SK-N-SH (cell line): ENCODE measurements around the gene COL1A2. TPM values are rescaled to one million over a fixed set of nuclear protein-coding genes. Genes with fewer than 3 reads are reported as not detected.

ENCODE experiments used
- CTCF ChIA-PET: fragments of 300-600, 350-600 bp; formaldehyde crosslinking; extraction: SDS; loops from one replicate; lab custom pipeline; 2021; lab: Yijun Ruan, JAX
- POLR2A ChIA-PET: fragments of 350-600 bp; sonication (Branson Sonifier 250); formaldehyde crosslinking; extraction: SDS; loops from one replicate; lab custom pipeline; 2020; ENCODE audit warnings: antibody characterized with exemption, inconsistent platforms; lab: Yijun Ruan, JAX
- DNase-seq: peaks from one replicate; pipeline ENCODE4 v3.0.0; 2012
- H2AFZ ChIP-seq: fragments of 200-600 bp; sonication (generic); 2 replicates; pipeline ENCODE4 v1.8.1; 2016; ENCODE audit warnings: antibody characterized with exemption, mild to moderate bottlenecking, low read depth
- H3F3A ChIP-seq: fragments of 200-600 bp; sonication (generic); replicated peaks from 2 replicates; pipeline ENCODE3; 2016; ENCODE audit warnings: antibody characterized with exemption, mild to moderate bottlenecking; ENCODE audit not compliant: insufficient read depth
- H3K27ac ChIP-seq, 2 experiments: fragments of 200-500 bp in 1 of 2; fragments of 200-600 bp in 1 of 2; sonication (Bioruptor generic) in 1 of 2; sonication (generic), shearing (Covaris generic) in 1 of 2; 2 replicates each; pipeline versions ENCODE4 v1.5.1 to v1.6.1; 2014 to 2016; ENCODE audit warnings: low read depth in 2 of 2, inconsistent platforms in 1 of 2, low read length in 1 of 2, mild to moderate bottlenecking in 1 of 2, mixed read lengths in 1 of 2
- H3K27me3 ChIP-seq: fragments of 200-600 bp; sonication (generic), shearing (Covaris generic); 2 replicates; pipeline ENCODE4 v1.6.1; 2016; ENCODE audit warnings: mixed run types; ENCODE audit not compliant: insufficient read depth
- H3K36me3 ChIP-seq, 2 experiments: fragments of 200-500 bp in 1 of 2; fragments of 200-600 bp in 1 of 2; sonication (Bioruptor generic) in 1 of 2; sonication (generic) in 1 of 2; replicated peaks in 1 of 2; 2 replicates each; pipeline versions ENCODE3 to v1.5.1; 2014 to 2016; ENCODE audit warnings: low read length in 1 of 2, mild to moderate bottlenecking in 1 of 2; ENCODE audit not compliant: insufficient read depth in 2 of 2, control insufficient read depth in 1 of 2
- H3K4me1 ChIP-seq, 2 experiments: fragments of 200-500 bp in 1 of 2; fragments of 200-600 bp in 1 of 2; sonication (Bioruptor generic) in 1 of 2; sonication (generic), shearing (Covaris generic) in 1 of 2; 2 replicates each; pipeline versions ENCODE4 v1.5.1 to v1.6.1; 2014 to 2016; ENCODE audit warnings: low read depth in 1 of 2, low read length in 1 of 2, mixed run types in 1 of 2; ENCODE audit not compliant: insufficient read depth in 2 of 2, control insufficient read depth in 1 of 2
- H3K4me2 ChIP-seq: fragments of 200-600 bp; sonication (generic), shearing (Covaris generic); 2 replicates; pipeline ENCODE4 v1.6.1; 2017; ENCODE audit warnings: mixed run types
- H3K4me3 ChIP-seq, 2 experiments: fragments of 200-500 bp in 1 of 2; fragments of 200-600 bp in 1 of 2; sonication (Bioruptor generic) in 1 of 2; sonication (generic), shearing (Covaris generic) in 1 of 2; 2 replicates each; pipeline versions ENCODE4 v1.5.1 to v1.8.1; 2014 to 2016; ENCODE audit warnings: low read depth in 2 of 2, inconsistent platforms in 1 of 2, low read length in 1 of 2, mild to moderate bottlenecking in 1 of 2, mixed read lengths in 1 of 2, moderate library complexity in 1 of 2
- H3K79me2 ChIP-seq: fragments of 200-600 bp; sonication (generic); 2 replicates; pipeline ENCODE4 v1.8.1; 2017; ENCODE audit warnings: mild to moderate bottlenecking; ENCODE audit not compliant: insufficient read depth
- H3K9ac ChIP-seq: fragments of 200-600 bp; sonication (generic); 2 replicates; pipeline ENCODE4 v1.6.1; 2017; ENCODE audit warnings: mixed run types
- H3K9me2 ChIP-seq: fragments of 200-600 bp; sonication (generic); 2 replicates; pipeline ENCODE4 v1.6.1; 2017; ENCODE audit warnings: mixed run types
- H3K9me3 ChIP-seq: fragments of 200-600 bp; sonication (generic); 2 replicates; pipeline ENCODE4 v1.6.1; 2017; ENCODE audit warnings: mixed run types, mild to moderate bottlenecking, moderate library complexity
- H4K20me1 ChIP-seq: fragments of 200-600 bp; sonication (generic); 2 replicates; pipeline ENCODE4 v1.6.1; 2017; ENCODE audit warnings: mild to moderate bottlenecking, mixed run types; ENCODE audit not compliant: insufficient read depth
- ELF1 ChIP-seq: IDR thresholded peaks from 2 replicates; pipeline ENCODE4 v1.4.0; 2012
- FOSL2 ChIP-seq: IDR thresholded peaks from 2 replicates; pipeline ENCODE4 v1.4.0; 2012; ENCODE audit warnings: low read depth, mild to moderate bottlenecking, moderate library complexity, borderline replicate concordance
- GABPA ChIP-seq: IDR thresholded peaks from 2 replicates; pipeline ENCODE4 v1.4.0; 2012; ENCODE audit warnings: low read depth, mild to moderate bottlenecking
- GATA2 ChIP-seq: sonication (generic); formaldehyde crosslinking; IDR thresholded peaks from 2 replicates; pipeline ENCODE4 v1.5.0; 2020; ENCODE audit warnings: mild to moderate bottlenecking, missing genetic modification reagents
- MEF2A ChIP-seq: IDR thresholded peaks from 2 replicates; pipeline ENCODE4 v1.4.0; 2012; ENCODE audit warnings: low read depth, borderline replicate concordance
- NFIC ChIP-seq: IDR thresholded peaks from 2 replicates; pipeline ENCODE4 v1.4.0; 2012; ENCODE audit warnings: borderline replicate concordance
- RCOR1 ChIP-seq: fragments of 150-350 bp; IDR thresholded peaks from 2 replicates; pipeline ENCODE4 v1.6.1; 2017; ENCODE audit warnings: antibody characterized with exemption, low read length
- SIN3A ChIP-seq: IDR thresholded peaks from 2 replicates; pipeline ENCODE4 v1.6.1; 2012; ENCODE audit warnings: low read depth, mild to moderate bottlenecking, low read length, moderate library complexity, borderline replicate concordance
- SMC3 ChIP-seq: IDR thresholded peaks from 2 replicates; pipeline ENCODE4 v1.6.1; 2012; ENCODE audit warnings: low read depth, low read length, improper control_type of control experiment
- TAF1 ChIP-seq: IDR thresholded peaks from 2 replicates; pipeline ENCODE4 v1.6.1; 2012; ENCODE audit warnings: low read depth, mild to moderate bottlenecking, low read length, moderate library complexity, borderline replicate concordance
- TEAD4 ChIP-seq: IDR thresholded peaks from 2 replicates; pipeline ENCODE4 v1.4.0; 2012; ENCODE audit warnings: mild to moderate bottlenecking, borderline replicate concordance; ENCODE audit not compliant: insufficient read depth
- WGBS: methylation state at CpG from one replicate; pipeline ENCODE4 v1.1.6; 2017; ENCODE audit warnings: low lambda C conversion rate; 5-methylcytosine and 5-hydroxymethylcytosine counted together
- polyA plus RNA-seq, 3 experiments: library from polyadenylated mRNA; depleted of rRNA; stranded (reverse); fragments of >200 nt; gene quantifications; 2 replicates each; pipeline ENCODE4 v1.2.3, GENCODE V29; 2012

COL1A2 gene
- polyA plus RNA-seq, 1 of the 3 experiments (the other 2 are of a cell fraction) = 11.4 TPM

- TF ChIP-seq NFIC (0 out of 2 replicates have a peak, but pooled peaks have one; percentile 4), FOSL2 (0 out of 2 replicates have a peak, but pooled peaks have one; percentile 3), RCOR1 (no peak)
- POLR2A ChIA-PET = no interaction called here
- no peaks in the 10 kb centered on the region for H3K79me2 ChIP-seq
- peaks cover 24% of the 10 kb centered on the region for H3F3A ChIP-seq
- H3K9me3 ChIP-seq = no peaks in the 10 kb centered on the region
- H3K4me2 ChIP-seq = peak overlapping the region; percentile 18; the same call in 1 of the 2 replicates
- 0 out of 2 replicates have a peak overlapping the region, but pooled peaks have one; percentile 31 for H2AFZ ChIP-seq
- H3K9ac ChIP-seq = peak overlapping the region; percentile 48
- H3K4me1 ChIP-seq = peaks cover 6 to 20% of the 10 kb centered on the region in 2 experiments
- no peak overlapping the region; a peak in 1 of 4 replicates for H3K4me3 ChIP-seq
- peaks cover 0 to 12% of the 10 kb centered on the region in 2 experiments for H3K36me3 ChIP-seq
- H3K27me3 ChIP-seq = no peaks in the 10 kb centered on the region
- H3K27ac ChIP-seq = peak overlapping the region in 1 of 2 experiments; percentile 80; a peak in 2 of 4 replicates
- 81% methylated on average over 1 of the region's 1 CpG for WGBS
- H3K9me2 ChIP-seq = no peaks in the 10 kb centered on the region
- CTCF ChIA-PET = interaction anchor here (0.6 to 0.9 kb wide), 2 partner anchors 45 to 87 kb away, joined by 3 read pairs; no protein-coding TSS in a partner anchor
- DNase-seq = no peak
- H4K20me1 ChIP-seq = no peaks in the 10 kb centered on the region
These were observed 11.9 kb upstream of the COL1A2 start for GRCh38 chr7:94382746-94383145.

GRCh38 chr7:94384315-94384714 lies 10.4 kb upstream of the COL1A2 start:
- CTCF ChIA-PET = interaction anchor here (0.9 to 1.3 kb wide), 2 partner anchors 12 to 51 kb away, joined by 4 to 5 read pairs; no protein-coding TSS in a partner anchor
- Histone ChIP-seq H2AFZ (no peak overlapping the region), H3K9ac (no peak overlapping the region), H3K4me3 (no peak overlapping the region), H4K20me1 (no peaks in the 10 kb centered on the region), H3K27ac (no peak overlapping the region), H3K9me2 (no peaks in the 10 kb centered on the region), H3K9me3 (no peaks in the 10 kb centered on the region), H3K4me1 (peaks cover 6 to 20% of the 10 kb centered on the region in 2 experiments), H3F3A (peaks cover 34% of the 10 kb centered on the region), H3K36me3 (peaks cover 0 to 9% of the 10 kb centered on the region in 2 experiments), H3K79me2 (no peaks in the 10 kb centered on the region), H3K4me2 (no peak overlapping the region), H3K27me3 (no peaks in the 10 kb centered on the region)
- WGBS = 96% methylated on average over 4 of the region's 4 CpGs
- DNase-seq = no peak
- no peak for TF ChIP-seq GATA2 (CRISPR knock-in tag)
- TF ChIP-seq GABPA = no peak
- no peak for TF ChIP-seq MEF2A
- no peak for TF ChIP-seq TAF1
- TF ChIP-seq ELF1 = no peak
- no peak for TF ChIP-seq TEAD4
- TF ChIP-seq SIN3A = no peak
- TF ChIP-seq RCOR1 = no peak
- POLR2A ChIA-PET = no interaction called here

DNA sequence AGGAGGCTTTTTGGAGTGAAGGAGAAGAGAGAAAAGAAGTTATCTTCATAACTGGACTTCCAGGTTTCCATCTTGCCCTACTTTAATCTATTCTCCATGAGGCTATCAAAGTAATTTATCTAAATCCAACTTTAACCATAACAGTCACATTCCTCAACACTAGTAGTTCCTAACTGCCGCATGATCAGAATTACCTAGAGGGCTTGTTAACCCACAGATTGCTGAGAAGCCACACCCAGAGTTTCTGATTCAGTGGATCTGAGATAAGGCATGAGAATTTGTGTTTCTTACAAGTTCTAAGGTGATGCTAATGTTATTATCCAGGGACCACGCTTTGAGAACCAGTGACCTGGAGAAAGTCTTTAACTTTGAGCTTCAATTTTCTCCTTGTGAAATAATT lies 8.3 kb upstream of the COL1A2 start:
- WGBS = 93% methylated on average over 2 of the region's 2 CpGs
- CTCF ChIA-PET = interaction anchor here (0.7 kb wide), 1 partner anchor 9 kb away, joined by 3 read pairs; no protein-coding TSS in a partner anchor

More for the DNA sequence above, 8.3 kb upstream of the COL1A2 start:
- H3K4me3 ChIP-seq = no peak overlapping the region
- H3K36me3 ChIP-seq = peaks cover 0 to 5% of the 10 kb centered on the region in 2 experiments
- no peak overlapping the region for H3K9ac ChIP-seq
- peaks cover 6 to 23% of the 10 kb centered on the region in 2 experiments for H3K4me1 ChIP-seq
- no peak for TF ChIP-seq SMC3
- H2AFZ ChIP-seq = no peak overlapping the region
- no peak overlapping the region for H3K27ac ChIP-seq
- H3K9me3 ChIP-seq = no peaks in the 10 kb centered on the region
- POLR2A ChIA-PET = no interaction called here
- peaks cover 39% of the 10 kb centered on the region for H3F3A ChIP-seq
- H4K20me1 ChIP-seq = no peaks in the 10 kb centered on the region
- no peak overlapping the region for H3K4me2 ChIP-seq
- DNase-seq = no peak
- H3K27me3 ChIP-seq = no peaks in the 10 kb centered on the region
- no peaks in the 10 kb centered on the region for H3K9me2 ChIP-seq
- no peaks in the 10 kb centered on the region for H3K79me2 ChIP-seq
